Spinal cord (tissue), 10 donors: ENCODE data around the gene PKHD1. TPM values are rescaled to one million over a fixed set of nuclear protein-coding genes. Genes with fewer than 3 reads are reported as not detected.
A peak's percentile ranks its signal among the peaks of the same experiment; 100 is the strongest.
"Not testable (repeated sequence)": the region's sequence is repeated elsewhere in the genome, so short reads cannot be mapped to it uniquely, and the experiment has no call there.

Experiments
- DNase-seq, 6 donors: peaks; one replicate each; pipeline versions ENCODE4 v3.0.0 to v3.0.0-alpha.2; 2013 to 2015; ENCODE audit warnings: low spot score in 6 of 6, low read depth in 4 of 6
- H3K27ac ChIP-seq: one replicate; pipeline ENCODE4 v1.5.1; 2013; ENCODE audit warnings: low read depth, low read length, control low read depth
- H3K27me3 ChIP-seq: one replicate; pipeline ENCODE4 v1.6.1; 2013; ENCODE audit warnings: low read length; ENCODE audit not compliant: control insufficient read depth, insufficient read depth
- H3K36me3 ChIP-seq: one replicate; pipeline ENCODE4 v1.6.1; 2013; ENCODE audit warnings: low read length; ENCODE audit not compliant: control insufficient read depth, insufficient read depth
- H3K4me1 ChIP-seq: one replicate; pipeline ENCODE4 v1.6.1; 2013; ENCODE audit warnings: low read length; ENCODE audit not compliant: control insufficient read depth, insufficient read depth
- H3K4me3 ChIP-seq: one replicate; pipeline ENCODE4 v1.5.1; 2013; ENCODE audit warnings: low read depth, low read length, control low read depth
- H3K9me3 ChIP-seq: one replicate; pipeline ENCODE4 v1.6.1; 2013; ENCODE audit warnings: low read length; ENCODE audit not compliant: control insufficient read depth, insufficient read depth
- WGBS: methylation state at CpG from one replicate; pipeline ENCODE4 v1.1.5; 2013; ENCODE audit warnings: missing lambda C conversion rate; ENCODE audit not compliant: insufficient coverage; 5-methylcytosine and 5-hydroxymethylcytosine counted together
- polyA plus RNA-seq, 2 donors: library from polyadenylated mRNA; unstranded; fragments of 120-200 nt; gene quantifications; one replicate each; pipeline ENCODE4 v1.2.1, GENCODE V29; 2013; ENCODE audit not compliant: insufficient read length in 2 of 2
- total RNA-seq, 2 donors: library from RNA; depleted of rRNA in 1 of 2; stranded (reverse); fragments of 120-200 nt in 1 of 2; fragments of >200 nt in 1 of 2; gene quantifications; one replicate each; pipeline versions ENCODE4 v1.2.3 to v1.2.4, GENCODE V29; 2013 to 2014
- donor health status: healthy.

Gene PKHD1
- total and polyA plus RNA-seq, 4 donors: 0.10 to 0.20 (median 0.13) TPM

GRCh38 chr6:51959744-51960383 lies 127.5 kb downstream of the PKHD1 start:
- no peaks in the 10 kb centered on the region for H3K36me3 ChIP-seq
- H3K27ac ChIP-seq: no peak overlapping the region
- H3K9me3 ChIP-seq: no peaks in the 10 kb centered on the region
- no peak overlapping the region for H3K4me3 ChIP-seq
- 0% methylated on average over 2 of the region's 6 CpGs for WGBS
- DNase-seq: peak; percentile 60 to 96 (median 78)
- H3K4me1 ChIP-seq: no peaks in the 10 kb centered on the region
- peaks cover 3% of the 10 kb centered on the region for H3K27me3 ChIP-seq

- H3K27ac ChIP-seq: no peak overlapping the region
- no CpG with 5 or more reads among the region's 3 CpGs for WGBS
- no peaks in the 10 kb centered on the region for H3K27me3 ChIP-seq
- no peaks in the 10 kb centered on the region for H3K36me3 ChIP-seq
- no peak overlapping the region for H3K4me3 ChIP-seq
- no peaks in the 10 kb centered on the region for H3K9me3 ChIP-seq
- no peaks in the 10 kb centered on the region for H3K4me1 ChIP-seq
- DNase-seq: no peak
Observed at GRCh38 chr6:51954681-51955080, 132.7 kb downstream of the PKHD1 start.

- Histone ChIP-seq H3K4me3 (no peak overlapping the region), H3K36me3 (no peaks in the 10 kb centered on the region), H3K9me3 (no peaks in the 10 kb centered on the region), H3K27ac (no peak overlapping the region), H3K4me1 (peaks cover 4% of the 10 kb centered on the region), H3K27me3 (no peaks in the 10 kb centered on the region)
- no peak for DNase-seq
Observed at GRCh38 chr6:51953246-51953645, 134.2 kb downstream of the PKHD1 start.

GRCh38 chr6:51951924-51952323 lies 135.5 kb downstream of the PKHD1 start:
- Histone ChIP-seq H3K36me3 (no peaks in the 10 kb centered on the region), H3K4me1 (peaks cover 4% of the 10 kb centered on the region), H3K27ac (no peak overlapping the region), H3K27me3 (no peaks in the 10 kb centered on the region), H3K4me3 (no peak overlapping the region), H3K9me3 (no peaks in the 10 kb centered on the region)
- no peak for DNase-seq

- no peaks in the 10 kb centered on the region for H3K36me3 ChIP-seq
- peaks cover 4% of the 10 kb centered on the region for H3K4me1 ChIP-seq
- no peaks in the 10 kb centered on the region for H3K9me3 ChIP-seq
- H3K4me3 ChIP-seq: no peak overlapping the region
- no peaks in the 10 kb centered on the region for H3K27me3 ChIP-seq
- peak in 4 of 6 donors; percentile 19 to 73 (median 44) for DNase-seq
- H3K27ac ChIP-seq: no peak overlapping the region
- 11% methylated on average over 2 of the region's 5 CpGs for WGBS
Observed at GRCh38 chr6:51949526-51949925, 137.9 kb downstream of the PKHD1 start.

- not testable (repeated sequence) for H3K4me3 ChIP-seq, H3K27ac ChIP-seq, H3K9me3 ChIP-seq, H3K36me3 ChIP-seq, DNase-seq, H3K4me1 ChIP-seq, H3K27me3 ChIP-seq
- WGBS: 95% methylated on average over 1 of the region's 2 CpGs
Observed at GRCh38 chr6:51939695-51940094, 147.7 kb downstream of the PKHD1 start.

- 81% methylated on average over 4 of the region's 4 CpGs for WGBS
- Histone ChIP-seq H3K36me3 (no peaks in the 10 kb centered on the region), H3K27ac (no peak overlapping the region), H3K9me3 (no peaks in the 10 kb centered on the region), H3K4me3 (no peak overlapping the region), H3K27me3 (no peaks in the 10 kb centered on the region), H3K4me1 (no peaks in the 10 kb centered on the region)
- no peak for DNase-seq
Observed at GRCh38 chr6:51936531-51937290, 150.7 kb downstream of the PKHD1 start.

- Histone ChIP-seq H3K9me3 (no peaks in the 10 kb centered on the region), H3K27me3 (no peaks in the 10 kb centered on the region), H3K4me3 (no peak overlapping the region), H3K4me1 (no peaks in the 10 kb centered on the region), H3K27ac (no peak overlapping the region), H3K36me3 (no peaks in the 10 kb centered on the region)
- no CpG with 5 or more reads among the region's 7 CpGs for WGBS
- no peak for DNase-seq
Observed at GRCh38 chr6:51934098-51934497, 153.3 kb downstream of the PKHD1 start.

GRCh38 chr6:51932956-51933355 lies 154.5 kb downstream of the PKHD1 start:
- H3K36me3 ChIP-seq: no peaks in the 10 kb centered on the region
- H3K4me3 ChIP-seq: no peak overlapping the region
- no peak overlapping the region for H3K27ac ChIP-seq
- no peaks in the 10 kb centered on the region for H3K27me3 ChIP-seq
- no peaks in the 10 kb centered on the region for H3K4me1 ChIP-seq
- no peak for DNase-seq
- H3K9me3 ChIP-seq: no peaks in the 10 kb centered on the region

- no peaks in the 10 kb centered on the region for H3K27me3 ChIP-seq
- no peaks in the 10 kb centered on the region for H3K36me3 ChIP-seq
- DNase-seq: no peak
- no peaks in the 10 kb centered on the region for H3K4me1 ChIP-seq
- H3K27ac ChIP-seq: no peak overlapping the region
- no peaks in the 10 kb centered on the region for H3K9me3 ChIP-seq
- H3K4me3 ChIP-seq: no peak overlapping the region
- 91% methylated on average over 3 of the region's 3 CpGs for WGBS
Observed at GRCh38 chr6:51930602-51931001, 156.8 kb downstream of the PKHD1 start.
